GM18508 (cell line): ENCODE results near the gene CNTN4.
"Not testable (repeated sequence)": the region's sequence is repeated elsewhere in the genome, so short reads cannot be mapped to it uniquely, and the experiment has no call there.

Source experiments
- ATAC-seq: cut with Tn5 transposase; IDR thresholded peaks from one replicate; pipeline ENCODE4 v1.9.1; 2021; ENCODE audit warnings: moderate number of reproducible peaks; ENCODE audit not compliant: insufficient read depth, unreplicated experiment

Gene CNTN4

DNA sequence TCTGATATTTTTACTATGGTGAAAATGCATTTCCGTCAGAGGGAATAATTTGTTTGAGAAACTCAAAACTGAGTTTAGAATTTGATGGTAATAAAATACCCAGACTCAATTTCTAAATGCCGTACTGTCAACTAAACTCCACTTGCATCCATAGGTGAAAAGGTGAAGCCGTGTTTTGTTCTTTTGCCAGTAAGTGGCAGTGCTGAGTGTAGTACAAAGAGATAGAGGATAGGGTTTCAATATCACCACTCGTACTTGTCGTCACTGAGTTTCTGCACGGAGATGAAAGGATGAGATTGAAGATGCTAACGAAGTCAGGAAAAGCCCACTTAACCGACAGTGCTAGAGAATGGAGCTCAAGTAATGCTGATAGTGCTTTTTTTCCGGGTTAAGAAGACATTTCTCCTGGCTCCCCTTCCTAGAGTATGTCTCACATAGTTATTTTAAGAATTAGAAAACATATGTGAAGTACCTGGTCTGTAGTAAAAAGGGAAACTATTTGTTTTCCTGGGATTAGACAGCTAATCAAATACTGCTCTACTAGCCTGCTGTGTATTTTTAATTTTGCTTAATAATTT lies 666.4 kb downstream of the CNTN4 start:
- ATAC-seq, result peak; percentile 61

DNA sequence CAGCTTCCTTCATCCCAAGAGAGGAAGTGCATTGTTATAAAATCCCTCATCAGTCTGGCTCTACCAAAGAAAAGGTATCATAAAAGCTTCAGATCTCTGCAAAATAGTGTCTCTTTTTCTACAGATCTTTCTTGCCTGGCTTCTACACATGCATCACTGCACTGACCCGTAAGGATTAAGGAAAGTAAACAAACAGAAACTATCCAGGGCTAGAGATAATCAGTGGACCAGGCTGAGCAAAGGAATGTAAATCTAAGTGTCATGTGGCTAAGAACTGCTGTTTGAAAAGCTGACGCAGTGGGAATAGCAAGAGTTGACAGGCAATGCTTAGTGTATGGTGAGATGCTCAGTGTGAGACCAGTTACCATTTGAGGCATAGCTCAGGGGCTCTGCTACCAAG lies 671.8 kb downstream of the CNTN4 start:
- ATAC-seq, result no peak

DNA sequence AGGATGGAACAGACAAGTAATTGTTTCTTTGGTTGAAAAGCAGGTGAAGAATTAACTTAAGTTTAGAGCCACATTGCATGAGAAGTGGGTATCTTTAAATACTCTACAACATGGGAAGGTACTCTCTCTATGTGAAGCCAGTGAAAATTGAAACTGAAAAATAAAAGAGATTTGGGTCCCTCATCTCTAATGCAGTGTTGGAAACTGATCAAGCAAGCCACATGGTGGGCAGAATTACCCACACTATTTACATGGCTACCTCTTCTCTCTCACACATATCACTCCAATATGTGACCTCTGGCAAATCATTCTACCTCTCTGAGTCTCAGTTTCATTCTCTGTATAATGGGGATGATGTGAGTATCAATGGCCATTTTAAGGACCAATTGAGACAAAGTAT lies 672.5 kb downstream of the CNTN4 start:
- ATAC-seq, result peak; percentile 50

DNA sequence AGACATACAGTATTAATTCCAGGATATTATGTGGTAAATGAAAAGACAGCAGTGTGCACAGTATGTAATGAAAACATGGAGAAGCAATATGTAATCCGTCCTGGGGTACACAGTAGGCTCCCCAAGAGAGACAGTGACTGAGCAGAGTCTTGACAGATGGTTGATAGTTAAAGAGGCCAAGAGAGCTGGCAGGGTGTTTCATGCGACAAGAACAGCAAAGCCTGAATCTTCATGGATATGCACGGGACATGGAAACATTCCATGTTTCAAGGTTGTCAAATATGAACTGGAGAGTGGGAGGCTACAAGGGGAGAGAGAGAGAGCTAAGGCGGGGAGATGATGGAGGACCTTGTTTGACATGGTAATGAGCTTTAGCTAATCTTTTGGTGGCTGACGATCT lies 673.1 kb downstream of the CNTN4 start:
- ATAC-seq, result no peak

DNA sequence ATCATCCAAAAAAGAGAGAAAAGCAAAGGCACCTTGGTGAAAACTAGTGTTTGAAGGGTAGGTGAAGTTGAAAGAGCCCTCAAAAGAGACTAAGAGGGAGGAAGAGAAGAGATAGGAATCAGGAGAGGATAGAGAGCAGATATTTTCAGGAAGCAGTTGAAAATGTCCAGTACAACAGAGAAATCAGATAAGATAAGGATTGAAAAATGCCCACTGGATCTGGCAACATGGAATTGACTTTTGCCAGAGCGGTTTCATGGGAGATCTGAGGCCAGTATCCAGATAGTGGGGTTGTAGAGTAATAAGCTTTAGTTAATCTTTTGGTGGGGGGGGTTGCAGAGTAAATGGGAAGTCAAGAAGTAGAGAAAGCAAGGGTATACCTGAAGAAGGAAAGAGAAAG lies 674.1 kb downstream of the CNTN4 start:
- ATAC-seq, result no peak

DNA sequence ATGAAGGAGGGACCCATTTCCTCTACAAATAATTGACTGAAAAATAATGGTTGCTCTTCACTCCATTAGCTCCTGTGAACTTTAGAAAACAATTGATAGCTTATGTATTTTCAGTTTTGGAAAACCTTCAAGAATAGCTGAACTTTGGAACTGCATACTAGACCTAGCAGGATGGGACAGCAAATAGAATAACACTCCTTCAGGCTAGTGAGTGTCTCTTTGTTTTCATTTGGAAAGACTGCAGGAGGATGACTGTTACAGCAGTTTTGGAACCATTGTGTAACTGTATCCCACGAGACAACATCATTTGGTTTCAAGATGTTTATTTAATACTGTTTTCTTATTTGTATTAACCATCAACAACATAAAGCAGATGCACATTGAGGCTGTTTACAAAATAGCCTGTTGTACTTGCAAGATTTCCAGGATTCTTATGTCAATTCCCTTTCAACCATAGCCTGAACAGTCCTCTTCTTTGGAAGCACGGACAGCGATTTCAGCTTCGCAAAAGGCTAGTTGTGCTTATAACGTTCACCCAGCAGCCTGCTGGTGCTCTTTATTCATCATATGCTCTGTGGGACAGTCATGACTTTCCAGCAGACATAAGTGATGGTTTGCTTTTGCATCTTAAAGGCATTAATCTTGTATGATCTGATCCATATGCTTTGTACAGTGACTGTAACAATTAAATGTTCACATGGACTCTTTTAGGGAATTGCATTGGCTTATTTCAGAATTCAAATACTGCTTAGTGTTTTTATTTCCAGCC lies 676.0 kb downstream of the CNTN4 start:
- no peak for ATAC-seq

DNA sequence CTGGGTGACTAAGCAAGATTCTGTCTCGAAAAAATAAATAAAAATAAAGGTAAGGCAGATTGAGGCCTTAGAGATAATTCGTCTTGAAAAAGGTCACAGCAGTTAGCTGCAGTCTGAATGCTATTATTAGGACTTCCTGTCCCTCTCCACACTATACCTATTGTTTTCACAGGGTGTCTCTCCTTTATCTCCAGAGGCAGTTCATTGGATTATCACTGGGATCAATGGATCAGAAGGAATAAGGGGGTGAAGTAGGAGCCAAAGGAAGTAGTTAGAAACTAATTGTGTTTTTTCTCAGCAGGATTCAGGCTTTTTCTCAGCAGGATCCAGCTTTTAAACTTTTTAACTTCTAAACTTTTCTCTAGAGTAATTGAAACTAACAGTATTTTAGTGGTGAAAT lies 684.6 kb downstream of the CNTN4 start:
- ATAC-seq, result no peak

DNA sequence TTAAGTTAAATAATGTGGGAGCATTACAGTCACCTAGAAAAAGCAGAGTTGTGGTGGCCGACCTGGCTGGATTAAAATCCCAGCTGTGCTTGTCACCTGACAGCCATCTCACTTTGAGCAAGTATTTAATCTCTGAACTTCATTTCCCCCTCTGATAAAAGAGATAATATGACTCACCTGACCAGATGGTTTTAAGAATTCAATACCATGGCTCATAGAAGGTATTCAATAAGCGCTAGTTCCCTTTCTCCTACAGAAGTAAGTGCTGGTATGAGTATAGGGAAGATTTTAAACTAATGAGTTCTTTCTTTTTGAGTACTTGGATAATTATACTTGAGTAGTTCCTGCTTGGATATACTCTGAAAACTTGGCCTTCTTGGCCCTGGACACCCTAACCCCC lies 686.0 kb downstream of the CNTN4 start:
- ATAC-seq, result no peak

DNA sequence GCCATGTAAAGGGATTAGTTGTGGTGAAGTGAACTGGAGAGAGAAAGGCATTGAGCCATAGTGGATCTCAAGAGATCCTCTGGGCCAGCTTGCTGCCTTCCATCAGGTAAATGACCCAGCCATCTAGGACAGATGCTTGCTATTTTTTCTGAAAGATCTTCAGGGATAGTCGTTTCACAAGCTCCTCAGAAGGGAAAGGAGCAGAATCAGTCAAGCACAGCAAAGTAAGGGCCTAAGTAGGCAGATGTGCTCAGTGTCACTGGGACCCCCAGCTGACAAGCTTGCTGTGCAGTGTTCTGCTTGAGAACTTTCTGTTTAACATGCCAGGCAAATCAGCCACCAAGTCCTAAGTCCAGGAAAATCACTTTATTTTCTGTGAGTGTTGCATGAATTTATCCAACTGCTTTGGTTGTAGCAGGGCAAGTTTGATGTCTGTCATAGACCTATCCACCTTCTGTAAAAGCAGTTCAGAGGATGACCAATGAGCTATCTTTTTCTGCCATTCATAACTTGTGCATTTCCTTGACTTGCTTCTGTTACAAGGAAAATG lies 691.7 kb downstream of the CNTN4 start:
- no peak for ATAC-seq

DNA sequence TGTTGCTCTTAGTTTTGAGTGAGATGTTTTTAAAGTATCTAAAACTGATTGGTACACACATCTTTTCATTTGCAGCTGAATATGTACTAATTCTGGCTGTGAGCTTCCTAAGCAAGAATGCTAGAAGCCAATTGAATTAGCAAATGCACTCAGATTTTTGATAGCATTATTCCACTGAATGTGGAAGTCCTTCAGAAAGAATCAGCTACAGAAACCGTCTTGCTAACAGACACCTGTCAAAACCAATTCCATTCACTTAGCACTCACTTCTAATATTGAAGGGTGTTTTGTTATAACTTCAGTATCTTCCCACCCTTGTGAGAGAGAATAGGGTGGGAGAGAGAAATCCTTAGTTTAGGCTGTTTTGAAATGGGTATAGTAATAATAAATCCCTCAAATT lies 693.8 kb downstream of the CNTN4 start:
- ATAC-seq, result no peak

DNA sequence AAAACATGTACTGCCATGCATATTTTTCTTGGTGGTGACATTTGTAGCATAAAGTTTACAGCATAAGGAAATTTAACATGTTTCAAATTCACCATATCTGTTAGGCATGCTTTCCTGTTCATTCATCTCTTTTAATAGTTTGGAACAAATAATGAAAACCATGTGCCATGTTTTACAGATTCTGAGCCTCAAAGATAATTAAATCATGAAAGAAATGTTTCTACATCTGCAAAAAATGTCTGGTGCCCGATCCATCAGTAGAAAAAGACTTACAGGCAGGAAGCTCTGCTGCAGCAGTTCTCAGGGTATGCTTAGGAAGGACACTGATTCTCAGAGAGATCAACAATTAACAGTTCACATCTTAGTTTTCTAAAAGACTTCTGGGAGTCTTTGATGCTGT lies 695.3 kb downstream of the CNTN4 start:
- no peak for ATAC-seq

DNA sequence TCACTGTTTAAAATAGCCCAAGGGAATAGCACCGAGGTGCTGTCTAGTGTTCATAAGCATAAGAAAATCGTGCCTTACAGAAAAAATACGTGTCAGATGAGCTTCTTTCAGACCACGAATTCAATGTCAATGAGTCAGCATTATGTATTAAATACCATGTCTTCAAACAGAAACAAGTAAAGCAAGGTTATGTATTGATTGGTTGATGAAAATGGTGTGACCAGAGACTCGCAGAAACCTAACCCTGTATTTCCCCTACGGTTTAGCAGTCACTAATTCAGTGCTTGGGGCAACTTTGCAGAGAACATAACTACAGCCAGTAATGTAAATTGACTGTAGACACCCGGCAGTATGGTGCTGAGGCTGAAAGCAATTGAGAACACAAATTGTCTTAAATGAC lies 703.8 kb downstream of the CNTN4 start:
- peak; percentile 54 for ATAC-seq

DNA sequence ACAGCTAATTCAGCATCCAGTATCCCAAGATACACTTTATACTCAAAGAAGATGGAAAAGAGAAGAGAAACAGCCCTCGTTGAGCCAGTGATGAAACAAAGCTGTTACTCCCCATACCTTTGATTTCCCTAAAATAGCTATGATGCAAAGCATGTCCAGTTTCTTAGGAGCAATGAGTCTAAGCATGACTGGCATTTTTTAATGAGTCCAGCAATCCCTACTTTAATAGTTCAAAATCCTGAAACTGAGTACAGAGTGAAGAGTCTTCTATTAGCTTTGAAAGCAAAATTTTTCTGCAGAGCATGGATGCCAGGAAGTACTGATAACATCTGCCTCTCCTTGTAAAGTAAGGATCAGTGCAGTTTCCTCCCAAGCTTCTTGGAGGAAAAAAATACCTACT lies 708.8 kb downstream of the CNTN4 start:
- ATAC-seq, result no peak

DNA sequence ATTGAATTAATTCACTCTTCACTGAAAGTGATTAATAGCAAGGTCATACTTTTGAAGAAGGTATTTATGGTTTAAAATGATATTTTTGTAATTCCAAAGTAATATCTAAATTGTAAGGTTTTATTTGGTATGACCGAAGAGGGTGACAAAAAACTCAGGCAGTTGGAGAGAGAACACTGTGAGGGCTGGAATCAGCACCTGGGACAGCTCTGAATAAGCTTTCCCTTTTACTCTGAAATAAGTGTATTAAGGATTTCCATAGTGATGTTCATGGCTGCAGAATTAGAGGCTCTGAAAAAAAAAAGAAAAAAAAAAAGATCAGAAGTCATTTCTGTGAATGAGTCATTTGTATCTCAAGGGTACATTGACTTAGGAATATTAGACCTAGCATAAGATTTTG lies 712.1 kb downstream of the CNTN4 start:
- ATAC-seq, result no peak

DNA sequence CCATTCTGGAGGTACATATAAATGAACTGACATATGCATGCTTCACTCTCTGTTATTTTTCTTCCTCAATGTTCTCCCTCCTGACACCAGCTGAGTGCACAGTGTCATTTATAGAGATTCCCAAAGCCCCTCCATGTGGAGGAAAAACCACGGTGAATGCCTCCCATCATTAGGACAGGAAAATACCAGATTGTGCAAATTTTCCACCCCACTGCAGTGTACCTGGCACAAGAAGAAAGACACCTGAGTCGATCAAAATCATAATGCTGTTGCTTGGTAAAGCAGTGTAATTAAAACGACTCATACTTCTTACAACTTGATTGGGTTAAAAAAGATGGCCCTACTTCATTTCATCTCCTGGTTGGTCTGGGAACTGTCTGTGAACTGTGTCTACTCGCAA lies 720.9 kb downstream of the CNTN4 start:
- ATAC-seq, result no peak

DNA sequence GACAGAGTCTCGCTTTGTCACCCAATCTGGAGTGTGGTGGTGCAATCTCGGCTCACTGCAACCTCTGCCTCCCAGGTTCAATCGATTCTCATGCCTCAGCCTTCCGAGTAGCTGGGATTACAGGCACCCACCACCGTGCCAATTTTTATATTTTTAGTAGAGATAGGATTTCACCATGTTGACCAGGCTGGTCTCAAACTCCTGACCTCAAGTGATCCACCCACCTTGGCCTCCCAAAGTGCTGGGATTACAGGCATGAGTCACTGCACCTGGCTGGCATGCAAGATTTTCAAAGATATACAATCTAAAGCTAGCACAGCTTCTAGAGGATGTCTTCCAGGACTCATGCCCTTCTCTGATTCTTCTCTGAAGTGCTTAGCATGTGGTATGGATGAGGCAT lies 722.3 kb downstream of the CNTN4 start:
- not testable (repeated sequence) for ATAC-seq

DNA sequence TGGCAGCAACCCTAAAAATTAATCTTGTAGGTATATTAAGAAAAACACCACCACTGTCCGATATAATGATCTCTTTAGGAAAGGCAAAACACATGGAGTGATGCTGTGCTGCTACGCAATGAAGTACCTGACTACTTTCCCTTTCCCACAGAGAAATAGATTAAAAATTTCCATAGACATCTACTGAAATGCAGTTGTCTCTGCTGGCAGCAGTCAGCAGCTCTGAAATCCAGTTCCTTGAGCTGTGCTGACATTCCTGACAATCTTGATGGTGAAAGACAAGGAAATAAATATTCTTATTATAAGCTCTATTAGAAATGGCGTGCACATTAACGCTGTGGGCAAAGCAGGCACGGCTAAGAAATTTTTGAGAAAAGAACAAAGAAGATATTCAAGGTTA lies 723.9 kb downstream of the CNTN4 start:
- ATAC-seq, result no peak

DNA sequence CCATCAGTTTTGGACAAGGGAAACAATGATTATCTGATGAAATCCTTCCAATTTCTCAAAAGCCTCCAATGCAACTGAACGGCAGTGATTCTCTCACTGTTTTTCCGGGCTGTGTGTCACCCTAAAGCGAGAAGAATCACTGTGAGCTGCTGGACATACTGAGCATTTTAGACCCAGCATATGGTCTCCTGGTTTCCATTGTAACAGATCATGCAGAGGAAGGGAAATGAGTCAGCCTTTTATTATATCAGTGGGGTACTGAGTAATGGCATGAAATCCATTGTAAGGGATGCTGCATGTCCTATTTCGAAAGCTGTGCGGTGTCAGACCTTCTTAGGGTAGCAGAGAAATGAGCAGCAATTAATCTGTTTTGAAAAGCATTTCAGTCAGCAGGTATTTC lies 724.4 kb downstream of the CNTN4 start:
- no peak for ATAC-seq

DNA sequence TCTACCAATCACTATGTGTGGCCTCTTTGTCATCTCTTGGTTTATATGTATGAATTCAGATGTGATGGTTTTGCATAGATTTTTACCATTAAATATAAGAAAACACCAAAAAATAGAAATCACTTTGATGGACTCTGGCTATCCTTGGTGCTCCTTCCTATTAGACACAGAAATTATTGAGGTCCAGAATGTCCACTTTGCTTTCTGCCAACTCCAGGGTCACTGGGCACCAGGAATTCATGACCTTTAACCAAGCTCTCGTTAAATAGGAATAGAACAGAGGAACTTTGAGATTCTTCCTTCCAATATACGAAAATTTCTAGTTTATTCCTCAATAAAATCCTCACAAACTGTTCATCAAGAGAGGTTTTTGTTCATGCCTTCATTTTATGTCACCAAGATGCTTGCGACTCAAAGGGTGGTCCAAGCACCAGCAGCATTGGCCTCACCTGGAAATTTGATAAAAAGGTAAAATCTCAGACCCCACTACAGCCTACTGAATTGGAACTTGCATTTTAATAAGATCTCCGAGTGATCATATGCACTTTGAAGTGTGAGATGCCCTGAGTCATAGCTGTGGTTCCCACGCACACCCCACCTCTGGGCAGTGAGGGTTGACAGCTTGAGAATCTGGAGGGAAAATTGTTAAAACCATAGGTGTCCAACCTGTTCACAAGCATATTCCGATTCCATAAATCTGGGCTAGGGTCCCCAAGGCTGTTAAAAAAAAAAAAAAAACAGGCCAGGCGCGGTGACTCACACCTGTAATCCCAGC lies 725.0 kb downstream of the CNTN4 start:
- ATAC-seq, result no peak

DNA sequence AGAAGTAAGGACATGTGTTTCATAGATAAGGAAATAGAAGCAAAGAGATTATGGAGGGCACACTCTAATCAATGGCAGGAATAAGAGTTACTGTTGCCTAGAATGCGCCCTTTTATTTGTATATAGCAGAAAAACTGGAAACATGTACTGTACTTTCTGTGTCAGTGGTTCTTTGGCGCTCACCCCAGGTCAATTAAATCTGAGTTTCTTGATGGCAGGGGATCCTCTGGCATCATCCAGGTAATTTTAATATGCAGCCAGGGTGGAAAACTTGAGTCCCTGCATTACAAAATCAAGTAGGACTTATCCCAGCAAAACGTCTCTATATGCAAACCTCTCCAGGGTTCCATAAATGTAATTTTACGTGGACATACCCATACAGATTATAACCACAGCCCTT lies 727.4 kb downstream of the CNTN4 start:
- no peak for ATAC-seq

DNA sequence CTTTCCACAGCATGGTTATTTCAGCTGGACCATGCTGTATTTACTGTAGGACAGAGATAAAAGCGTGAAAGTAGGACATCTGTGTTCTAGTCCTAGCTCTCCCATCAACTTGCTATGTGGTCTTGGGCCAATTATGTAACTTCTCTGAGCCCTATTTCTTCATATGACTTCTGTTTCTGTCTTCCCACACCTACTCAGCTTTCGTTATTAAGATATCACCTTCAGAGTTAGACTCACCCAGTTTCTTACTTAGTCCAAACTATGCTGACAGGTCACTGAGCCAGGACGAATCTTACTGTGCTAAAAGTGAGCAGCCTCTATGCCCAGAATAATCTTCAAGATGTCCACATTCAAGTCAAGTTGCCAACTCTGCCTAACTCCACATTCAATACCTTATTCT lies 727.8 kb downstream of the CNTN4 start:
- no peak for ATAC-seq
